ENCODE data around the gene KLHDC7B. TPM values are rescaled to one million over a fixed set of nuclear protein-coding genes. Genes with fewer than 3 reads are reported as not detected.

The KLHDC7B gene
- total and polyA plus RNA-seq, 10 of the 15 experiments (the other 5 are each of a cell fraction or from before 2014, with no cell fraction given): 0.05 to 2.2 (median 0.93) TPM; not detected in 2

- H4K20me1 ChIP-seq (ENCODE audit: control insufficient read depth, insufficient read depth): no peaks in the 10 kb centered on the region
- H3K27ac ChIP-seq (ENCODE audit: control insufficient read depth, insufficient read depth): peak overlapping the region; percentile 100
- no peak for DNase-seq (ENCODE audit: low read depth, low spot score)
- intact Hi-C loops (cut with micrococcal nuclease; ENCODE audit: unreplicated experiment): no loop called here
- H3K36me3 ChIP-seq (ENCODE audit: control insufficient read depth in 2 of 2, insufficient read depth in 2 of 2, low read length in 1 of 2): no peaks in the 10 kb centered on the region; a peak in 3 of 4 replicates
- WGBS (ENCODE audit: insufficient coverage, insufficient replicate concordance, low lambda C conversion rate, missing lambda C conversion rate): under 1% methylated on average over 21 of the region's 21 CpGs
- POLR2A ChIA-PET: interaction anchor here (4.2 kb wide), 1 partner anchor 11 kb away, joined by 61 read pairs; no protein-coding TSS in a partner anchor
- RAD21 ChIA-PET (ENCODE audit: unreplicated experiment): no interaction called here
- peak; percentile 0; the same call in 2 of the 3 replicates for ATAC-seq
- SMC1A ChIA-PET (ENCODE audit: uncharacterized antibody, unreplicated experiment): interaction anchor here (1.9 to 2.4 kb wide), 2 partner anchors 11 to 22 kb away, joined by 5 to 18 read pairs; partner anchors contain the start of gene NCAPH2
- CTCF ChIA-PET: interaction anchor here (0.7 kb wide), 1 partner anchor 10 kb away, joined by 4 read pairs; no protein-coding TSS in a partner anchor
- no peak for FAIRE-seq
- peak overlapping the region; percentile 100 for H3K9ac ChIP-seq (ENCODE audit: control insufficient read depth, insufficient read depth, low read length)
- H3K79me2 ChIP-seq (ENCODE audit: control insufficient read depth, insufficient read depth, low read length): peaks cover 61% of the 10 kb centered on the region
- peaks cover 36% of the 10 kb centered on the region for H3K4me1 ChIP-seq (ENCODE audit: control insufficient read depth, insufficient read depth, low read length)
- H2AFZ ChIP-seq (ENCODE audit: control insufficient read depth, low read depth, low read length): no peak overlapping the region
- H3K9me3 ChIP-seq (replicated peaks; ENCODE audit: control insufficient read depth, insufficient read depth, low read length): no peaks in the 10 kb centered on the region
- no TSS peak for BruUV-seq (replicated peaks)
- peak overlapping the region; percentile 71 for H3K4me2 ChIP-seq (ENCODE audit: control insufficient read depth, insufficient read depth)
- in situ Hi-C loops (cut with MboI): loop anchor here (10.0 kb wide), 1 partner anchor 566 kb away; the partner anchor contains the start of gene PIM3
- no peaks in the 10 kb centered on the region for H3K27me3 ChIP-seq (replicated peaks in 1 of 2; ENCODE audit: control insufficient read depth in 2 of 2, insufficient read depth in 2 of 2, low read length in 1 of 2)
- H3K4me3 ChIP-seq: peak overlapping the region; percentile 78
- TF ChIP-seq HDGF (IDR thresholded peaks at IDR 0.05) (no peak), ZNF687 (IDR thresholded peaks at IDR 0.05) (0 out of 2 replicates have a peak, but pooled peaks have one; percentile 12), BRCA1 (IDR thresholded peaks at IDR 0.05; ENCODE audit: low read depth, low read length) (0 out of 2 replicates have a peak, but pooled peaks have one; percentile 23), SUZ12 (IDR thresholded peaks at IDR 0.05; ENCODE audit: unreplicated experiment) (no peak), JUNB (IDR thresholded peaks at IDR 0.05) (no peak), WRNIP1 (IDR thresholded peaks at IDR 0.05; ENCODE audit: borderline replicate concordance, low read depth, low read length) (no peak), NR2C1 (IDR thresholded peaks at IDR 0.05) (peak; percentile 73), IRF3 (IDR thresholded peaks at IDR 0.05) (no peak), NR2F1 (conservative IDR thresholded peaks at IDR 0.05) (peak; percentile 79), HDAC2 (IDR thresholded peaks at IDR 0.05) (no peak), ZSCAN29 (IDR thresholded peaks at IDR 0.05) (no peak), RUNX3 (IDR thresholded peaks at IDR 0.05; ENCODE audit: low read length) (no peak), ZNF207 (IDR thresholded peaks at IDR 0.05; ENCODE audit: borderline replicate concordance) (no peak)
- TF ChIP-seq, protein P1, sequence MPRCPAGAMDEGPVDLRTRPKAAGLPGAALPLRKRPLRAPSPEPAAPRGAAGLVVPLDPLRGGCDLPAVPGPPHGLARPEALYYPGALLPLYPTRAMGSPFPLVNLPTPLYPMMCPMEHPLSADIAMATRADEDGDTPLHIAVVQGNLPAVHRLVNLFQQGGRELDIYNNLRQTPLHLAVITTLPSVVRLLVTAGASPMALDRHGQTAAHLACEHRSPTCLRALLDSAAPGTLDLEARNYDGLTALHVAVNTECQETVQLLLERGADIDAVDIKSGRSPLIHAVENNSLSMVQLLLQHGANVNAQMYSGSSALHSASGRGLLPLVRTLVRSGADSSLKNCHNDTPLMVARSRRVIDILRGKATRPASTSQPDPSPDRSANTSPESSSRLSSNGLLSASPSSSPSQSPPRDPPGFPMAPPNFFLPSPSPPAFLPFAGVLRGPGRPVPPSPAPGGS (IDR thresholded peaks at IDR 0.05; ENCODE audit: borderline replicate concordance, insufficient read depth, low read depth, low read length, poor library complexity, severe bottlenecking): no peak
- TF ChIP-seq, protein P2, sequence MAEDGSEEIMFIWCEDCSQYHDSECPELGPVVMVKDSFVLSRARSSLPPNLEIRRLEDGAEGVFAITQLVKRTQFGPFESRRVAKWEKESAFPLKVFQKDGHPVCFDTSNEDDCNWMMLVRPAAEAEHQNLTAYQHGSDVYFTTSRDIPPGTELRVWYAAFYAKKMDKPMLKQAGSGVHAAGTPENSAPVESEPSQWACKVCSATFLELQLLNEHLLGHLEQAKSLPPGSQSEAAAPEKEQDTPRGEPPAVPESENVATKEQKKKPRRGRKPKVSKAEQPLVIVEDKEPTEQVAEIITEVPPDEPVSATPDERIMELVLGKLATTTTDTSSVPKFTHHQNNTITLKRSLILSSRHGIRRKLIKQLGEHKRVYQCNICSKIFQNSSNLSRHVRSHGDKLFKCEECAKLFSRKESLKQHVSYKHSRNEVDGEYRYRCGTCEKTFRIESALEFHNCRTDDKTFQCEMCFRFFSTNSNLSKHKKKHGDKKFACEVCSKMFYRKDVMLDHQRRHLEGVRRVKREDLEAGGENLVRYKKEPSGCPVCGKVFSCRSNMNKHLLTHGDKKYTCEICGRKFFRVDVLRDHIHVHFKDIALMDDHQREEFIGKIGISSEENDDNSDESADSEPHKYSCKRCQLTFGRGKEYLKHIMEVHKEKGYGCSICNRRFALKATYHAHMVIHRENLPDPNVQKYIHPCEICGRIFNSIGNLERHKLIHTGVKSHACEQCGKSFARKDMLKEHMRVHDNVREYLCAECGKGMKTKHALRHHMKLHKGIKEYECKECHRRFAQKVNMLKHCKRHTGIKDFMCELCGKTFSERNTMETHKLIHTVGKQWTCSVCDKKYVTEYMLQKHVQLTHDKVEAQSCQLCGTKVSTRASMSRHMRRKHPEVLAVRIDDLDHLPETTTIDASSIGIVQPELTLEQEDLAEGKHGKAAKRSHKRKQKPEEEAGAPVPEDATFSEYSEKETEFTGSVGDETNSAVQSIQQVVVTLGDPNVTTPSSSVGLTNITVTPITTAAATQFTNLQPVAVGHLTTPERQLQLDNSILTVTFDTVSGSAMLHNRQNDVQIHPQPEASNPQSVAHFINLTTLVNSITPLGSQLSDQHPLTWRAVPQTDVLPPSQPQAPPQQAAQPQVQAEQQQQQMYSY (CRISPR knock-in tag; IDR thresholded peaks at IDR 0.05): peak; percentile 65; the same call in 1 of the 2 replicates
These were observed 15.2 kb upstream of the KLHDC7B start for GRCh38 chr22:50530580-50530876.

Data from GM12878 (cell line).